Measurements from ENCODE around the gene NFE2L2.
A peak's percentile ranks its signal among the peaks of the same experiment; 100 is the strongest.

GRCh38 chr2:177187631-177188312 is 76.8 kb downstream of the NFE2L2 start:
- TF ChIP-seq MITF (IDR thresholded peaks at IDR 0.05) (no peak), EZH2 (IDR thresholded peaks at IDR 0.05; ENCODE audit: borderline replicate concordance, low read depth, low read length) (no peak), MYC (IDR thresholded peaks at IDR 0.05; ENCODE audit: low read depth, low read length) (peak; percentile 70), MYC (CRISPR knock-in tag; IDR thresholded peaks at IDR 0.05; ENCODE audit: borderline replicate concordance, low read depth) (0 out of 2 replicates have a peak, but pooled peaks have one; percentile 63), PHB (CRISPR knock-in tag; IDR thresholded peaks at IDR 0.05) (no peak), L3MBTL2 (IDR thresholded peaks at IDR 0.05) (peak; percentile 86), HMG20A (CRISPR knock-in tag; conservative IDR thresholded peaks at IDR 0.05) (no peak), DEAF1 (CRISPR knock-in tag; IDR thresholded peaks at IDR 0.05) (no peak), TRIM28 (IDR thresholded peaks at IDR 0.05) (no peak), CTCF (IDR thresholded peaks at IDR 0.05 in 2 of 3, conservative IDR thresholded peaks at IDR 0.05 in 1 of 3; ENCODE audit: insufficient read depth in 2 of 3, low read depth in 1 of 3, low read length in 3 of 3) (no peak), RFX1 (IDR thresholded peaks at IDR 0.05) (no peak), CGGBP1 (CRISPR knock-in tag; IDR thresholded peaks at IDR 0.05) (no peak), NRF1 (conservative IDR thresholded peaks at IDR 0.05 in 1 of 2, IDR thresholded peaks at IDR 0.05 in 1 of 2) (no peak)

Data from K562 (cell line).